Measurements from ENCODE around the gene MACROD2. TPM values are rescaled to one million over a fixed set of nuclear protein-coding genes. Genes with fewer than 3 reads are reported as not detected.

The MACROD2 gene
- polyA plus RNA-seq, 2 of the 4 experiments (the other 2 are of a cell fraction), result 0.96 to 1.3 TPM

GRCh38 chr20:14599613-14600012 is 604.3 kb downstream of the MACROD2 start:
- H3K27ac ChIP-seq, result no peak overlapping the region
- H3K4me2 ChIP-seq, result no peak overlapping the region
- no peak for FAIRE-seq
- ChIA-PET POLR2A (no interaction called here), CTCF (interaction anchor here (1.1 kb wide), 1 partner anchor 559 kb away, joined by 3 read pairs; no protein-coding TSS in a partner anchor)
- ATAC-seq, result no peak
- no peak for DNase-seq (ENCODE audit: low read depth in 1 of 2, low spot score in 1 of 2)
- H3K4me3 ChIP-seq, result no peak overlapping the region
- 65% methylated on average over 3 of the region's 3 CpGs for WGBS (ENCODE audit: missing lambda C conversion rate)
- H3K9me3 ChIP-seq, result no peaks in the 10 kb centered on the region
- no peaks in the 10 kb centered on the region for H3K4me1 ChIP-seq
- TF ChIP-seq HMGXB4 (CRISPR knock-in tag; IDR thresholded peaks at IDR 0.05; ENCODE audit: borderline replicate concordance), result no peak
- no peak for TF ChIP-seq KDM1A (IDR thresholded peaks at IDR 0.05; ENCODE audit: low read depth)
- TF ChIP-seq CTCF (IDR thresholded peaks at IDR 0.05), result no peak
- TF ChIP-seq EHMT2 (IDR thresholded peaks at IDR 0.05; ENCODE audit: low read depth), result no peak
- no peak for TF ChIP-seq PHF8 (IDR thresholded peaks at IDR 0.05; ENCODE audit: borderline replicate concordance, low read depth)

- WGBS (ENCODE audit: missing lambda C conversion rate), result 30% methylated on average over 2 of the region's 2 CpGs
- CTCF ChIA-PET, result no interaction called here
- no peak overlapping the region for H3K4me2 ChIP-seq
- no peak overlapping the region for H3K27ac ChIP-seq
- no peaks in the 10 kb centered on the region for H3K9me3 ChIP-seq
- no peak overlapping the region for H3K4me3 ChIP-seq
- no peaks in the 10 kb centered on the region for H3K4me1 ChIP-seq
- ATAC-seq (no peak), DNase-seq (ENCODE audit: low read depth in 1 of 2, low spot score in 1 of 2) (no peak), FAIRE-seq (no peak)
- no peak for TF ChIP-seq RNF2 (IDR thresholded peaks at IDR 0.05; ENCODE audit: borderline replicate concordance, low read depth)
- no peak for TF ChIP-seq CEBPB (IDR thresholded peaks at IDR 0.05)
- no peak for TF ChIP-seq PHF8 (IDR thresholded peaks at IDR 0.05; ENCODE audit: borderline replicate concordance, low read depth)
- no peak for TF ChIP-seq PBX3 (IDR thresholded peaks at IDR 0.05)
- no peak for TF ChIP-seq CTCF (IDR thresholded peaks at IDR 0.05)
- TF ChIP-seq SREBF2 (IDR thresholded peaks at IDR 0.05), result no peak
- TF ChIP-seq HDAC2 (IDR thresholded peaks at IDR 0.05), result no peak
- POLR2A ChIA-PET, result no interaction called here
These were observed 605.2 kb downstream of the MACROD2 start for GRCh38 chr20:14600527-14600926.

GRCh38 chr20:14604143-14604542 is 608.8 kb downstream of the MACROD2 start:
- DNase-seq (ENCODE audit: low read depth in 1 of 2, low spot score in 1 of 2) (no peak), ATAC-seq (no peak), FAIRE-seq (no peak)
- ChIA-PET POLR2A (no interaction called here), CTCF (no interaction called here)
- no peak overlapping the region for H3K27ac ChIP-seq
- 91% methylated on average over 1 of the region's 1 CpG for WGBS (ENCODE audit: missing lambda C conversion rate)
- H3K4me3 ChIP-seq, result no peak overlapping the region
- H3K4me2 ChIP-seq, result no peak overlapping the region
- H3K9me3 ChIP-seq, result no peaks in the 10 kb centered on the region
- H3K4me1 ChIP-seq, result peaks cover 4% of the 10 kb centered on the region
- TF ChIP-seq NPAS2 (CRISPR knock-in tag; IDR thresholded peaks at IDR 0.05; ENCODE audit: borderline replicate concordance) (no peak), RAD21 (conservative IDR thresholded peaks at IDR 0.05 in 1 of 2, IDR thresholded peaks at IDR 0.05 in 1 of 2) (no peak), NFE2L2 (conservative IDR thresholded peaks at IDR 0.05; ENCODE audit: low read length) (no peak), NR3C1 (IDR thresholded peaks at IDR 0.05) (no peak), BCL3 (IDR thresholded peaks at IDR 0.05) (no peak), HOXB13 (CRISPR knock-in tag; IDR thresholded peaks at IDR 0.05; ENCODE audit: low read depth) (no peak), HDAC2 (IDR thresholded peaks at IDR 0.05) (no peak), TFCP2L1 (CRISPR knock-in tag; IDR thresholded peaks at IDR 0.05) (no peak), JUNB (IDR thresholded peaks at IDR 0.05) (no peak), HMGXB4 (CRISPR knock-in tag; IDR thresholded peaks at IDR 0.05; ENCODE audit: borderline replicate concordance) (no peak), ZFP36 (IDR thresholded peaks at IDR 0.05; ENCODE audit: borderline replicate concordance, partially characterized antibody) (no peak), CBX2 (IDR thresholded peaks at IDR 0.05; ENCODE audit: borderline replicate concordance, low read depth) (no peak), CHD2 (IDR thresholded peaks at IDR 0.05; ENCODE audit: low read length, partially characterized antibody) (no peak), TP53 (CRISPR knock-in tag; IDR thresholded peaks at IDR 0.05) (no peak), RARB (CRISPR knock-in tag; IDR thresholded peaks at IDR 0.05) (no peak), FOSB (CRISPR knock-in tag; IDR thresholded peaks at IDR 0.05) (no peak)

All from A549 (cell line).